Heart left ventricle (tissue), 13 donors: Measurements from ENCODE around the gene NXF1.

Source experiments
- CTCF ChIP-seq, 12 donors: fragments of 200-600 bp; sonication (generic) in 4 of 12; IDR thresholded peaks; one replicate each; pipeline versions ENCODE4 v1.5.0 to v1.8.0; 2018 to 2022; ENCODE audit warnings: antibody characterized with exemption in 12 of 12, mild to moderate bottlenecking in 5 of 12
- POLR2A ChIP-seq, 2 donors: fragments of 450-650 bp; IDR thresholded peaks; one replicate each; pipeline ENCODE4 v1.6.1; 2017; ENCODE audit warnings: antibody characterized with exemption in 2 of 2, mild to moderate bottlenecking in 2 of 2, moderate library complexity in 2 of 2
- donor health status: ischemic (EF 13 %, LVEDD 7.1; RV severe dilation, severe dysfunction).
- donor health status: DM: no; HTN: yes; CAD: no.
- donor health status: DM: no; HTN: no; CAD: no.
- donor health status: ischemic (EF 25% LVEDD 6.9; RV normal size, moderate dysfunction).
- donor health status: ischemic (EF 25% LVEDD 5.7; RV mildly dilated, moderate dysfunction).
- donor health status: ischemic (EF 35%, LVEDD 5.7; RV mildly dilated, moderate dysfunction).
- donor health status: nonischemic (EF 11% LVEDD 7.7; RV severe dilation, severe dysfunction).
- donor health status: DM: yes; HTN: yes; CAD: no.
- donor health status: PGD.
- donor health status: ischemic (EF 29% LVEDD 5.4; RV normal size, mild dysfunction).
- donor health status: nonischemic (EF 23%, LVEDD 6.1; RV moderate dilation, normal function).

- TF ChIP-seq POLR2A (IDR thresholded peaks at IDR 0.05) (no peak), CTCF (IDR thresholded peaks at IDR 0.05) (no peak)
Measured at GRCh38 chr11:62823677-62824076, 18.4 kb upstream of the NXF1 start.
